ENCODE measurements around the gene PLA2G4B.

Gene PLA2G4B

DNA sequence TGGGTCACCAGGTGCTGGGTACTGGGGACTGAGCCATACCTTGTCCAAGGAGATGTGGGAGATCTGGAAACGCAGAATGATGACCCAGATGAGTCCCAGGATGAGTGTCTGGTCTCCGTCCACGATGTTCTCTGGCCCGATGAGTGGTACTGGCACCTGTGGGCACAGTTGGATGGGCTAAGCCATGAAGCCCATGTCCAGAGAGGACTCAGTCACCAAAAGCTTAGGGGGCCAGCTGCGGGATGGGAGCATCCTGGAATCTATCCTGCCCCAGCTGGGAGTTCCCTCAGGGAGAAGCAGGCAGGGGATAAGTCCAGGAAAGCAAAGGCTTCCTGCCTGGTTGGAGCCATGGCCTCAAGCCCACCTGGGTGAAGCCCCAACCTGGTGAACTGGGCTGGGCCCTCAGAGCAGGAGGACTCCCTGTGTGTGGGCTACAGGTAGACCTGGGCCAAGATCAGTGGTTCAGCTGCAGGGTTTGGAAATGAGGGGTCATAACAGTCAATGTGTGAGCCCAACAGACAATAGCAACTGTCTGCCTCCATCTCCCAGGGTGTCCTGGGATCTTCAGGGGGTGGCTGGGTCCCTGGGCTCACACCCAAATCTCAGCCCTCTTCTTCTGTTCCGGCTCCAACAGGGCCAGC, 51.5 kb downstream of the PLA2G4B start:
- no peak for DNase-seq (ENCODE audit: low read depth)

DNA sequence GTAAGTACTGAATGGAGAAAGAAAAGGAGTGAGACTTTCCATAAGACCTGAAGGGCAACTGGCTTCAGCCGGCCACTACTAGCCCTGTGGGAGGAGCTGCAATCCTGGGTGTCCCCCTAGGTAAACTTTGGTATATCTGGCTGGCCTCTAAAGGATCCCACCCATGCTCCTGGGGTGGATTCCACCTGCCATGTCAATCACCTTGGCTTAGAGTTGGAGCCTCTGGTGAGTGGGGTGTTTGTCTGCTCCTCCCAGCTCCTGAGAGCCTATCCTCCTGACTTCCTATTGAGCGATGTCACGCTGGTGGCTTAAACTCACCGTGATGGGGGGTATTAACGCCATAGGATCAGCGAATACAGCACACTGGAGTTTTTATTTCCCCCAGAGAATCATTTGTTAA, 52.6 kb downstream of the PLA2G4B start:
- no peak for DNase-seq (ENCODE audit: low read depth)

DNA sequence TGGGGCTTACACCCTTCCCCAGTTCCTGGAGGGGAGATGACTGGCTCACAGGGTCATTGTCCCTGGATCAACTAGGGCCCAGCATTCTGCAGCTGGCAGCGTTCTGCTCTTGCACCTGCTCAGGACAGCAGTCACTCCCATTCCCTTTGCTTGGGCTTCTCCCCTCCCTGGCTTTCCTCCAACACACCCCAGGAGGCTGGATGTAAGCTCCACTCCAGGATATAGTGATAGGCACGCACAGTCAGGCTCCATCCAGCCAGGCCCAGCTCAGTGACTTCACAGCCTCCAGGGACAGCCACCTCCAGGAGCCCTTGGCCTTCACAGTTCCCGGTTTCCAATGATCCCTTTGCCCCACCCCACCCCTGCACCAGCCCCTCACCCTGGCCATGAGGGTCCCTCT, 53.3 kb downstream of the PLA2G4B start:
- DNase-seq (ENCODE audit: low read depth): no peak

DNA sequence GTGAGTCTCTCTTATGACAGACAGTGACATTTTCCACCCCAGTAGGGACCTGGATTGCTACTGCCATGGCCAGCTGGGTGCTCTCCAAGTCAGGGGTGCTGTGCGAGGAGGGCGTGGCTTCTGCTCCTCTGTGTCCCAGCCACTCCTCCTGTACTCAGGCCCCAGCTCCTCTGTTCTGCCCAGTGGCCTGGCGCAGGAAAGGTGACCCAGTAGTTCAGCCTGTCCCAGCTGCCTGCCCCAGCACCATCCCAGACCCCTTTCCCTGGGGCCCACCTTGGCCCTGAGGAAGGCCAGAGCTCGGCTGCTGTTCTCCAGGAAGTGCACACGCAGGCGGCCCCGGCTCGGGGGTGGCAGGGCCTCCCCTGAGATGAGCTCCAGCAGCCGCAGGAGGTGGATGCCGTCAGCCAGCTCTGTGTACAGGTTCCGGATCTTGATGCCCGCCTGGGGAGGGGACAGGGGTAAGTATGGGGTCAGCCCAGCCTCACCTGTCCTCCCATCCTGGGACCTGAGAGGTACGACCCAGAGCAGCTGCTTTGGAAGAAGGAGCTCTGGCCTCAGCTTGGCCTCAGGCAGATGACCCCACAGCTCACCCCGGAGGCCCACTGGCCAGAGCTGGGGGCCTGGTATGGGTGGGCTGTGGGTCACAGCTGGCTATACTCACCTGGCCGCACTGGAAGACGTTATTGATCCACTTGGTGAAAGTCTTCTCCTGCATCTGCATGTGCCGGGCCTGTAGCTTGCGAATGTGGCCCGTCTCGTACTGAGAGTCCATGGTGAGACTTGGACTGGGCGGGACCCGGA, 54.2 kb downstream of the PLA2G4B start:
- no peak for DNase-seq (ENCODE audit: low read depth)

DNA sequence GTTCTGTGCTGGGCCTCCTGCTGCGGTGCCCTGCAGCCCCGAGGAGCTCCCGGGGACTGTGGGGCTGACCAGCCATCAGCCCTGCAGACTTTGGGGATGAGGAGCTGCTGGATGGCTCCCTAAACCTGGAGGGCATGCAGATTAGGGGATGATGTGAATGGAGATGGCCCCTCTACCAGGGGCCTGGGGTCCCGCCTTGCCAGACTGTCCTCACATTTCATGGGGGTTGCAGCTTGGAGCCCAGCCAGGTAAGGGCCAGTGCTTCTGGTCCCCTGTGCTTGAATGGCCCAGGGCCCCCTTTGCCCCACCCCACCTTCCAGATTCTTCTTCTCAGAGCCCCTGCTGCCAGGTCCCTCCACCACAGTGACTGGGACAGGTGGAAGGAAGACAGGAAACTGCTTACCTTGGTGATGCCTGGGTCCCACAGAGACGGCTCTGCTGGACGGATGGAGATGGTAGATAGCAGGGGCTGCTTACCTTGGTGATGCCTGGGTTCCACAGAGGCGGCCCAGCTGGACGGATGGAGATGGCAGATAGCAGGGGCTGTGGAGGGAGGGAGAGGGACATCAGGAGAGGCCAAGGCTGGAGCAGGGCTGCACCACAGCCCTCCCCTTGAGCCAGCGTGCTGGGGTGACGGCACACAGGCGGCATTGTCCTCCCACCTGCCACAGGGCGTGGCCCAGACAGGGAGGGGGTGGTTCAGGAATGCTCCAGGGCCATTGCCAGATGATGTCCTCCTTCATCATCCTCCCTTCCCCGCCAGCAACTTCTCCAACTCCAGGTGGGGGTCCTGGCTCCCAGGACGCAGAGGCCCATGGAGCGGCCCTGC, 55.0 kb downstream of the PLA2G4B start, which contains the start of gene SPTBN5:
TSS of gene SPTBN5 (minus strand) at position 632 of the 829 bp plus-strand sequence. CDS start at position 76, 556 bp downstream.
- DNase-seq (ENCODE audit: low read depth): no peak

DNA sequence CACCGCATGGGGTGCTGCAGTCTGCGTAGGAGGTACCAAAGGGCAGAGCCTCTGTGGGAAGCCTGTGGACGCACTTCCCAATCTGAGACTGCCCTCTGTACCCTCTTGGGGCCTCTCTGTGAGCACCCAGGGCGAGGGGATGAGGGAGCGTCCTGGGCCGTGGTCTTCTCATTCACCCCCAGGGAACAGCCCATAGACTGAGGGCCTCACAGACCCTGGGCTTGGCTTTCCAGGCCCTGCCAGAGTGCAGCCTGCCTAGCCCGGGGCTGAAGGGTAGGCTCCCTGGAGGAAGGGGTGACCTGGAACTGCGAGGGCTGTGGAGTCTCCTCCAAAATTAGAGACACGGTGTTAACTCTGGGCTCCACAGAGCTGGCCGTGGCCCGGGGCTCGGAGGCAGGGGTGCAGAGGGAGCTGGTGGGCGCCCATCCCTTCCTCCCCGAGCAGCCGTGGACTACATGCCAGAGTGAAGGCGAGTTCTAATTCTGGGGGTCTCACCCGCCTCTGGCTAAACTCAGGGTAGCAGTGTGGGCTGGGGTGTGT, 55.7 kb downstream of the PLA2G4B start:
- DNase-seq (ENCODE audit: low read depth): no peak

DNA sequence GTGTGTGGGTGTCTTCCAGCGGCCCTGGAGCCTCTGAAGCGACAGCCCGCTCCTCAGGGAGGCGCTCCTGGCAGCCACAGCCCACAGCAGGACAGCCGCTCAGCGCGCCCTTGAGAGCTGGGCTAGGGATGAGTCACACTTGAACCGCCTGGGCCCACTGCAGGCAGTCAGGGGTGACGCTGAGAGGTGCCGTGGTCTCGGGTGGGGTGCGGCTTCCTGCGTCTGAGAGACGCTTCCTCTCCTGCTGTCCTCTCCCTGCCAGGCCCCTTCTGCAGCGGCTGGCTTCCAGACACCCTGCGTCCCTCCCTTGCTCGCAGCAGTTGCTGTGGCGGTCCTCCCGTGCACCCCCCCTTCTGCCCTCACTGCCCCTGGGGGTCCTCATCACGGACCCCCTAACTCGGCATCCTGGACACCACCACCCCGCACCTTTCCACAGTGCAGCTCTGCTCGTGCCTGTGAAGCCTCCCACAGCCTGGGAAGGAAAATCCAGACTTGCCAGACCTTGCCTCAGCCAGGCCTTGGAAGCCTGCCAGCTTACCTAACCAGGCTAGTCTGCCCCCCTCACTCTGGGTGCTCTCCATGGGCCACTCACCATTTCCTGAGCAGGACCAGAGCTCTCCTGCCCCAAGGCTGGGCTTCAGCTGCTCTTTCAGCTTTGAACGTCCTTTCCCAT, 56.3 kb downstream of the PLA2G4B start:
- DNase-seq (ENCODE audit: low read depth): no peak

DNA sequence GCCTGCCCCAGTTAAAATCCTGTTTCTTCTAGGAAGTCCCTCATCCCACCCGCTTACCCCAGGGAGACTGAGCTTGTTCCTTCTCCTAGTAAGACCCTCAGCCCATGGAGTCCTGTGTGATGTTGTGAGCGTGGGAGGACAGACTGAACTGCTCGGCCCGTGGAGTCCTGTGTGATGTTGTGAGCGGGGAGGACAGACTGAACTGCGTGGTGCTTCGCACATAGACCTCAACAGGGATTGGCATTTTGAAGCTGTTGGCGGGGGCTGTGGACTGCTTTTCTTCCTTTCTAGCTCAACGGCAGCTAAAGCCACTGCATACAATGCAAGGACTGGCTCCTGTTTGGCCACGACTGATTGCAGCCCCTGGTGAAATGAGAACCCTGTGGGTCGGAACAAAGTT, 56.8 kb downstream of the PLA2G4B start:
- DNase-seq (ENCODE audit: low read depth): no peak

DNA sequence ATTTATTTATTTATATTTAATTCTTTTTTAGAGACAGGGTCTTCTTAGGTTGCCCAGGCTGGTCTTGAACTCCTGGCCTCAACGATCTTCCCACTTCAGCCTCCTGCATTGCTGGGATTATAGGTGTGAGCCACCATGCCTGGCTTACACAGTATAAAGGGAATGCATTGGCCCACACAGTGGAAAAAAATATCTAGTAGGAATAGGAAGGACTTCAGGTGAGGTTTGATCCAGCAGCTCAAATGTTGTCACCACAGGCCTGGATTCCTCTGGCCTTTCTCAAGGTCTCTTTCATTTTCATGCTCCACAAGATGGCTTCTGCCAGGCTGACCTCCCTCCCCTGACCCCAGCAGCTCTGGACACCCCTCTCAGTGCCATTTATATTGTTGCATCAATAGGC, 57.3 kb downstream of the PLA2G4B start:
- no peak for DNase-seq (ENCODE audit: low read depth)

DNA sequence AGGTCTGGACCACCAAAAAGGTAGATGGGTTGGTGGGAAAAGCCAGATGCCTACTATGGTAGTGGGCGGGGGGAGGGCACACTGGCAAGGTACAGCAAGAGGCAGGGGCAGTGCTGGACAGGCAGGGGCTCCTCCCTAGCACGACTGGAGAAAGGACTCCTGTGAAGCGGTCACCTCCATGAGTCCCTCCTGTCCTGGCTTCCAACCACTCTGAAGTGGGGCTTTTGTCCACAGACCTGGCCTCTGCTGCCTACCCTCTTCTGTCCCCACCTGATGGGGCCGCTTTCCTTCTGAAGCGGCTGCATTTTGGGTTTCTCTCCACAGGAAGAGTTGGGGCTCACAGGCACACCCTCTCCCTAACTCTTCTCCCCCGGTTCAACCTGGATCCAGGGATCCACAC, 57.9 kb downstream of the PLA2G4B start:
- no peak for DNase-seq (ENCODE audit: low read depth)

DNA sequence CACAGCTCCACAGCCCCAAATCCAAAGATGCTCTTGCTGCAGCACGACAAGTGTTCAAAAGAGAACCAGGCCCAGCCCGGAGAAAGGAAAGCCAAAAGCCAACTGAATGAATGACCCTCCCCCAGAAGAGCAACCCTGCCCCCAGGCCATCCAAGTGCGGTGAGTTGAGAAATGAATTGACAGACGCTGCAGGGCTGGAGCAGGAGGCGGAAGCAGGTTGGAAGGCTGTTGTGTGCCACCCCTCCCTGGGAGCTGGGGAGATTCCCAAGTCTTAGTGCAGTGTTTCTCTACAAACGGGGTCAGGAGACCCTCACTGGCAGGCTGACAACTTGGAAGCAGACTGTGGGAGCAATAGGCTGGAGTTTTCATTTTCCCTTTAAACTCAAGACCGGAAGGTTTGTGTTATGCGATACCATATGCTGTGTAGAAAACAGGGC, 58.7 kb downstream of the PLA2G4B start:
- no peak for DNase-seq (ENCODE audit: low read depth)

Measured in HS-5 (cell line).